ENCODE results near the gene SKP2.
"Not testable (repeated sequence)": the region's sequence is repeated elsewhere in the genome, so short reads cannot be mapped to it uniquely, and the experiment has no call there.

SKP2 gene

DNA sequence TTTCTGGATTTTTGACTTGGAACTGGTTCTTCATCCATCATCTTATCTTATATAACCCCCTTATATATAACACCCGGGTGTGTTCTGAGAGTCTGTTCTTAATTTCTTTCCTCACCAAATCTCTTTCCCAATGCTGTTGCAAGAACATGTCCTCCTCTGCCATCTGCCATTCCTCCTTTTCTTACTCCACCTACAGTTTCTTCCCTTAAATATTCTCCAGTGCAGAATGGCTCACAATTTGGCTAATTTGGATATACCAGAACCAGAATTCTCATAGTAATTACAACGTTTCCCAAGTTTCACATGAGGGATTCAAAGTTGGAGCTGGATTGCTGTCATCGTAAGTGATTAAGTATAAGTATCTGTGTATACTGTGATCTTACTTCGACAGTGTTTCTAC is 28.0 kb downstream of the SKP2 start:
- Histone ChIP-seq H3K27ac (no peak overlapping the region), H3K27me3 (replicated peaks) (no peaks in the 10 kb centered on the region), H3K4me3 (ENCODE audit: low read depth, low read length) (no peak overlapping the region), H3K36me3 (replicated peaks) (peaks cover 8% of the 10 kb centered on the region)
- TF ChIP-seq, protein P1, sequence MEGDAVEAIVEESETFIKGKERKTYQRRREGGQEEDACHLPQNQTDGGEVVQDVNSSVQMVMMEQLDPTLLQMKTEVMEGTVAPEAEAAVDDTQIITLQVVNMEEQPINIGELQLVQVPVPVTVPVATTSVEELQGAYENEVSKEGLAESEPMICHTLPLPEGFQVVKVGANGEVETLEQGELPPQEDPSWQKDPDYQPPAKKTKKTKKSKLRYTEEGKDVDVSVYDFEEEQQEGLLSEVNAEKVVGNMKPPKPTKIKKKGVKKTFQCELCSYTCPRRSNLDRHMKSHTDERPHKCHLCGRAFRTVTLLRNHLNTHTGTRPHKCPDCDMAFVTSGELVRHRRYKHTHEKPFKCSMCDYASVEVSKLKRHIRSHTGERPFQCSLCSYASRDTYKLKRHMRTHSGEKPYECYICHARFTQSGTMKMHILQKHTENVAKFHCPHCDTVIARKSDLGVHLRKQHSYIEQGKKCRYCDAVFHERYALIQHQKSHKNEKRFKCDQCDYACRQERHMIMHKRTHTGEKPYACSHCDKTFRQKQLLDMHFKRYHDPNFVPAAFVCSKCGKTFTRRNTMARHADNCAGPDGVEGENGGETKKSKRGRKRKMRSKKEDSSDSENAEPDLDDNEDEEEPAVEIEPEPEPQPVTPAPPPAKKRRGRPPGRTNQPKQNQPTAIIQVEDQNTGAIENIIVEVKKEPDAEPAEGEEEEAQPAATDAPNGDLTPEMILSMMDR (IDR thresholded peaks at IDR 0.05; ENCODE audit: low read depth, low read length, missing control alignments): no peak
- no peak for DNase-seq
- in situ Hi-C loops (cut with HindIII; ENCODE audit: low pct_ligation_motif_present, low sequenced_read_pairs): no loop called here

DNA sequence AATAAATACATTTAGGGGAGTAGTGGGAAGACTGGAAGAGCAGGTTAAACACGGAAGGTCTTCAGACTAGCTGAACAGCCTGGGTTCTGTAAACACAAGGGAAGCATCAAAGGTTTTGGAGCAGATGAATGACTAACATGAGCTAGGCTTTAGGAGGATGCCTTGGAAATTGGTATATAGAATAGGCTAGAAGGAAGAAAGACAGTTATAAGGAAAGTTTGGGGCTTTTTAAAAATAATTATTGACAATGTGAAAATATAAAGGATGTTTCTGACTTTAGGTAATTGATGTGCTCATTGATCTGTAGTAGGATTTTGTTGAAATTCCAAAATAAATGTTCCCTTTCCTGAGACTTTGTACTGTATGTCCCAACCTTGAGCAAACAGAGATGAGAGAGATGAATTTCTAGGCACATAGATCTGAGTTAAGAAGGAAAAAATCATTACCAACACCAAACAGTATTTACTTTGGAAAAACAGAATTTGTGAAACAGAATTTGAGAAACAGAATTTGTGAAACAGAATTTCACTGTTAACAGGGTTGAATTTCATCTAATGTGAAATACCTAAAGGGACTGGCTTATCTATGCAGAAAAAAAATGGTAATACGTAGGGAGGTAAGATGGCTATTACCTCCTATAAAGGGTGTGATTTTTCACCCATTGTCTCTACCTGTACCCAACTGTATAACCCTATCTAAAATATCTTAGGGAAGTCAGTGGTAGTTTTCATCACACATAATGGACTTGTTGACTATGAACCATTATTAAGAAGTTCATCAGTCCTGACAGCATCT is 28.8 kb downstream of the SKP2 start:
- TF ChIP-seq, protein P1 (IDR thresholded peaks at IDR 0.05; ENCODE audit: low read depth, low read length, missing control alignments): no peak
- Histone ChIP-seq H3K4me3 (ENCODE audit: low read depth, low read length) (no peak overlapping the region), H3K36me3 (replicated peaks) (peaks cover 7% of the 10 kb centered on the region), H3K27ac (no peak overlapping the region), H3K27me3 (replicated peaks) (no peaks in the 10 kb centered on the region)
- in situ Hi-C loops (cut with HindIII; ENCODE audit: low pct_ligation_motif_present, low sequenced_read_pairs): no loop called here
- no peak for DNase-seq

DNA sequence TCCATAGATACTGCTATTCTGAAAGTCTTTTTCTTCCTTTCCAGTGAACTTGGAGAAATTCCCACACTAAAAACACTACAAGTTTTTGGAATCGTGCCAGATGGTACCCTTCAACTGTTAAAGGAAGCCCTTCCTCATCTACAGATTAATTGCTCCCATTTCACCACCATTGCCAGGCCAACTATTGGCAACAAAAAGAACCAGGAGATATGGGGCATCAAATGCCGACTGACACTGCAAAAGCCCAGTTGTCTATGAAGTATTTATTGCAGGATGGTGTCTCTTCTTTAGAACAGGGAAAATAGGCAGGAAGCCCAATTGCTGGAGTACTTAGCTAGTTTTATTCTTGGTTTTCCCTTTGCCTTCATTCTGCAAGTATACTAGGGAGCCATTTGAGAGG is 29.9 kb downstream of the SKP2 start:
- Histone ChIP-seq H3K27ac (no peak overlapping the region), H3K4me3 (ENCODE audit: low read depth, low read length) (no peak overlapping the region), H3K36me3 (replicated peaks) (peaks cover 7% of the 10 kb centered on the region), H3K27me3 (replicated peaks) (no peaks in the 10 kb centered on the region)
- in situ Hi-C loops (cut with HindIII; ENCODE audit: low pct_ligation_motif_present, low sequenced_read_pairs): no loop called here
- DNase-seq: no peak
- TF ChIP-seq, protein P1 (IDR thresholded peaks at IDR 0.05; ENCODE audit: low read depth, low read length, missing control alignments): no peak

DNA sequence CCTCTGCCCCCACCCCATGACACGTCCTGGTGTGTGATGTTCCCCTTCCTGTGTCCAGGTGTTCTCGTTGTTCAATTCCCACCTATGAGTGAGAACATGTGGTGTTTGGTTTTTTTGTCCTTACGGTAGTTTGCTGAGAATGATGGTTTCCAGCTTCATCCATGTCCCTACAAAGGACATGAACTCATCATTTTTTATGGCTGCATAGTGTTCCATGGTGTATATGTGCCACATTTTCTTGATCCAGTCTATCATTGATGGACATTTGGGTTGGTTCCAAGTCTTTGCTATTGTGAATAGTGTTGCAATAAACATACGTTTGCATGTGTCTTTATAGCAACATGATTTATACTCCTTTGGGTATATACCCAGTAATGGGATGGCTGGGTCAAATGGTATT is 32.5 kb downstream of the SKP2 start:
- DNase-seq; H3K4me3 ChIP-seq (ENCODE audit: low read depth, low read length); H3K36me3 ChIP-seq (replicated peaks); H3K27me3 ChIP-seq (replicated peaks); H3K27ac ChIP-seq; in situ Hi-C loops (cut with HindIII; ENCODE audit: low pct_ligation_motif_present, low sequenced_read_pairs): not testable (repeated sequence)

DNA sequence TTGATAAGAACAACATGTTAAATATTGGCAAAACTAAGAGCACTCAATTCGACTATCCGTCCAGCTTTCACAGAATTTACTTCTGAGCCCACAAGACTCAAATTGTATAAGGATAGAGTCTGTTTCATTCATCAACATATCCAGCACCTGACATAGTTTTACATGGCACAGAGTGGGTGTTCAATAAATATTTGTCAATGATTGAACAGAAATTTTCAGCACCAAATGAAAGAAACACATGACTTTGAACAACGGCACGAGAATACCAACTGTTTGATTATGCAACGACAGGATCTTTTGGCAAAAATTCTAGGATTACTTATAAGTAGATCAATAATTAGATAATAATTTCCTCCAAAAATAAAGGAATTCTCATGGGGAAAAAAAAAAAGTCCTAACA is 41.8 kb downstream of the SKP2 start:
- H3K36me3 ChIP-seq (replicated peaks): peaks cover 3% of the 10 kb centered on the region
- in situ Hi-C loops (cut with HindIII; ENCODE audit: low pct_ligation_motif_present, low sequenced_read_pairs): no loop called here

DNA sequence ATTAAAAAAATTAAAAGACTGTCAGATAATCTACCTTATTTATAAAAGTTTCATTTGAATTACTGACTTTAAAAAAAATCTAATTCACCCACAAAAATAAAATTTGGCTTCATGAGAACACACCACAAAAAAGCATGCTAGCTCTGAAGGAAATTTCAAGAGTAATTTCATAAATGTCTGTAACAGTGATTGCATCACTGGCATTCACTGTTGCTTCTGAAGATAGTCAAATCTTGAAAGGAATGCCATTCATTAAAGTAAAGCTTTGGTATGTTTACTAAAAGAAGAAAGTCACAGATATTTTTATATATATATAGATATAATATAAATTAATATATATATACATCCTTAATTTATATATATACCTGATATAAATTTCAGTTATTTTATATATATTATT is 46.4 kb downstream of the SKP2 start:
- Histone ChIP-seq H3K27me3 (replicated peaks) (no peaks in the 10 kb centered on the region), H3K4me3 (ENCODE audit: low read depth, low read length) (no peak overlapping the region), H3K36me3 (replicated peaks) (peaks cover 3% of the 10 kb centered on the region), H3K27ac (no peak overlapping the region)
- TF ChIP-seq, protein P1 (IDR thresholded peaks at IDR 0.05; ENCODE audit: low read depth, low read length, missing control alignments): no peak
- in situ Hi-C loops (cut with HindIII; ENCODE audit: low pct_ligation_motif_present, low sequenced_read_pairs): no loop called here
- no peak for DNase-seq

More for the DNA sequence above, 41.8 kb downstream of the SKP2 start:
- no peaks in the 10 kb centered on the region for H3K27me3 ChIP-seq (replicated peaks)
- TF ChIP-seq, protein P1 (IDR thresholded peaks at IDR 0.05; ENCODE audit: low read depth, low read length, missing control alignments): no peak
- H3K27ac ChIP-seq: no peak overlapping the region
- DNase-seq: no peak
- no peak overlapping the region for H3K4me3 ChIP-seq (ENCODE audit: low read depth, low read length)

DNA sequence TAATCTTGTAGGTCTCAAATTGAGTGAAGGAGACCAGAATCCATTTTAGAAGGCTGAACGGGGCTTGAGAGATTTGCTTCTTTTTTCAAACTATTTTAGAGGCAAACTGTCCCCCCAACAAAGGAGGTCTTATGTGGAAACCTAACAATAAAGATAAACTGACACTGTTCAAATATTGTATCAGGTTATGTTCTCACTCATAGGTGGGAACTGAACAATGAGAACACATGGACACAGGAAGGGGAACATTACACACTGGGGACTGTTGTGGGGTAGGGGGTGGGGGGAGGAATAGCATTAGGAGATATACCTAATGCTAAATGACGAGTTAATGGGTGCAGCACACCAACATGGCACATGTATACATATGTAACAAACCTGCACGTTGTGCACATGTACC is 46.9 kb downstream of the SKP2 start:
- H3K27me3 ChIP-seq (replicated peaks); H3K36me3 ChIP-seq (replicated peaks); H3K4me3 ChIP-seq (ENCODE audit: low read depth, low read length); H3K27ac ChIP-seq; in situ Hi-C loops (cut with HindIII; ENCODE audit: low pct_ligation_motif_present, low sequenced_read_pairs); DNase-seq: not testable (repeated sequence)
